HEK293 (cell line): ENCODE measurements around the gene ZDHHC1.

ENCODE experiments used
- BCL11A ChIP-seq: fragments of 450-650 bp; formaldehyde crosslinking; IDR thresholded peaks from 2 replicates; pipeline ENCODE4 v1.5.1; 2016; ENCODE audit warnings: low read depth, missing biosample characterization, missing genetic modification characterization
- CTCF ChIP-seq: fragments of 450-650 bp; formaldehyde crosslinking; IDR thresholded peaks from 2 replicates; pipeline ENCODE4 v1.5.1; 2016; ENCODE audit warnings: missing biosample characterization, missing genetic modification characterization
- PRDM4 ChIP-seq: fragments of 450-650 bp; formaldehyde crosslinking; IDR thresholded peaks from 2 replicates; pipeline ENCODE4 v1.5.1; 2017; ENCODE audit warnings: missing biosample characterization, missing genetic modification characterization
- TCF7L2 ChIP-seq: IDR thresholded peaks from 2 replicates; pipeline ENCODE4 v1.6.1; 2011; ENCODE audit warnings: low read depth, mild to moderate bottlenecking, inconsistent platforms, low read length, moderate library complexity, borderline replicate concordance
- ZNF530 ChIP-seq: fragments of 450-650 bp; formaldehyde crosslinking; IDR thresholded peaks from 2 replicates; pipeline ENCODE4 v1.5.1; 2016; ENCODE audit warnings: low read depth, missing biosample characterization, missing genetic modification characterization
- ZNF626 ChIP-seq: fragments of 450-650 bp; sonication (Bioruptor Pico); formaldehyde crosslinking; IDR thresholded peaks from 2 replicates; pipeline ENCODE4 v1.5.1; 2018; ENCODE audit warnings: missing biosample characterization, missing genetic modification characterization, inconsistent platforms

- TF ChIP-seq CTCF (no peak), ZNF530 (no peak), TCF7L2 (no peak), BCL11A (no peak), PRDM4 (tag by site-specific recombination) (no peak), ZNF626 (tag by site-specific recombination) (no peak)
Measured at GRCh38 chr16:67429053-67429798, 12.9 kb upstream of the ZDHHC1 start.
